G401 (cell line): ENCODE data around the gene RASSF4. TPM values are rescaled to one million over a fixed set of nuclear protein-coding genes. Genes with fewer than 3 reads are reported as not detected.

Experiments used
- DNase-seq: peaks from one replicate; pipeline ENCODE4 v3.0.0-alpha.2; 2015; ENCODE audit warnings: low spot score
- in situ Hi-C: cut with HindIII; loops from 2 replicates; pipeline ENCODE4 v1.10.0; 2016; ENCODE audit warnings: low sequenced_read_pairs, mixed read lengths
- total RNA-seq: library from RNA; depleted of rRNA; stranded (reverse); fragments of >200 nt; shearing (Covaris generic); gene quantifications from 2 replicates; pipeline ENCODE4 v1.2.3, GENCODE V29; 2014

Gene RASSF4
- total RNA-seq, 1 experiment from 2014 or later = 0.98 TPM

- in situ Hi-C loops = no loop called here
These were observed 19.8 kb upstream of the RASSF4 start for GRCh38 chr10:44939691-44940401.

GRCh38 chr10:44944354-44944753 lies 15.2 kb upstream of the RASSF4 start:
- in situ Hi-C loops = no loop called here
- DNase-seq = no peak

More at GRCh38 chr10:44939691-44940401, 19.8 kb upstream of the RASSF4 start:
- DNase-seq = no peak

GRCh38 chr10:44946205-44946604 lies 13.4 kb upstream of the RASSF4 start:
- DNase-seq = no peak

GRCh38 chr10:44947371-44948152 lies 12.0 kb upstream of the RASSF4 start:
- in situ Hi-C loops = no loop called here
- no peak for DNase-seq

More at GRCh38 chr10:44946205-44946604, 13.4 kb upstream of the RASSF4 start:
- in situ Hi-C loops = no loop called here

- DNase-seq = no peak
- in situ Hi-C loops = no loop called here
These were observed 11.0 kb upstream of the RASSF4 start for GRCh38 chr10:44948642-44949041.

GRCh38 chr10:44949127-44949802 lies 10.3 kb upstream of the RASSF4 start:
- DNase-seq = no peak
- in situ Hi-C loops = no loop called here

- in situ Hi-C loops = no loop called here
- DNase-seq = no peak
These were observed 9.7 kb upstream of the RASSF4 start for GRCh38 chr10:44949915-44950314.

- in situ Hi-C loops = no loop called here
- no peak for DNase-seq
These were observed 9.0 kb upstream of the RASSF4 start for GRCh38 chr10:44950326-44951225.

GRCh38 chr10:44951576-44952226 lies 7.9 kb upstream of the RASSF4 start:
- in situ Hi-C loops = no loop called here
- no peak for DNase-seq

GRCh38 chr10:44952779-44953231 lies 6.8 kb upstream of the RASSF4 start:
- in situ Hi-C loops = no loop called here
- DNase-seq = no peak

GRCh38 chr10:44954042-44954441 lies 5.6 kb upstream of the RASSF4 start:
- no peak for DNase-seq
- in situ Hi-C loops = no loop called here

GRCh38 chr10:44954962-44955361 lies 4.6 kb upstream of the RASSF4 start:
- in situ Hi-C loops = no loop called here
- no peak for DNase-seq

- peak; percentile 96 for DNase-seq
- in situ Hi-C loops = no loop called here
These were observed 4.1 kb upstream of the RASSF4 start for GRCh38 chr10:44955413-44956070.

- no peak for DNase-seq
- in situ Hi-C loops = no loop called here
These were observed 3.4 kb upstream of the RASSF4 start for GRCh38 chr10:44956226-44956625.

- in situ Hi-C loops = no loop called here
- DNase-seq = no peak
These were observed 2.6 kb upstream of the RASSF4 start for GRCh38 chr10:44956717-44957706.

GRCh38 chr10:44958196-44958897 lies 1.3 kb upstream of the RASSF4 start:
- DNase-seq = peak; percentile 61
- in situ Hi-C loops = no loop called here
